Subcutaneous abdominal adipose tissue (tissue), 5 donors: ENCODE measurements around the gene LGALS3BP.

Experiments used
- H3K27ac ChIP-seq: one replicate; pipeline ENCODE4 v1.7.0; 2013; ENCODE audit warnings: low read depth, mild to moderate bottlenecking, inconsistent platforms, low read length, moderate library complexity
- H3K27me3 ChIP-seq, 5 donors: one replicate each; pipeline ENCODE4 v1.7.0; 2013; ENCODE audit warnings: low read length in 5 of 5, inconsistent platforms in 1 of 5; ENCODE audit not compliant: control insufficient read depth in 5 of 5, insufficient read depth in 4 of 5
- H3K36me3 ChIP-seq, 5 donors: one replicate each; pipeline ENCODE4 v1.7.0; 2013; ENCODE audit warnings: low read length in 5 of 5; ENCODE audit not compliant: control insufficient read depth in 5 of 5, insufficient read depth in 5 of 5
- H3K4me1 ChIP-seq, 5 donors: one replicate each; pipeline ENCODE4 v1.7.0; 2013; ENCODE audit warnings: low read length in 5 of 5, mild to moderate bottlenecking in 3 of 5, moderate library complexity in 1 of 5; ENCODE audit not compliant: control insufficient read depth in 5 of 5, insufficient read depth in 5 of 5
- H3K4me3 ChIP-seq, 5 donors: one replicate each; pipeline ENCODE4 v1.7.0; 2013; ENCODE audit warnings: low read length in 5 of 5, low read depth in 1 of 5
- H3K9ac ChIP-seq, 5 donors: one replicate each; pipeline ENCODE4 v1.7.0; 2013; ENCODE audit warnings: low read length in 5 of 5, mild to moderate bottlenecking in 4 of 5, moderate library complexity in 3 of 5
- H3K9me3 ChIP-seq, 5 donors: one replicate each; pipeline ENCODE4 v1.7.0; 2013; ENCODE audit warnings: low read length in 5 of 5; ENCODE audit not compliant: control insufficient read depth in 5 of 5
- donor health status: healthy.
- donor health status: healthy.
- donor health status: healthy.
- donor health status: healthy.
- donor health status: healthy.

Gene LGALS3BP

DNA sequence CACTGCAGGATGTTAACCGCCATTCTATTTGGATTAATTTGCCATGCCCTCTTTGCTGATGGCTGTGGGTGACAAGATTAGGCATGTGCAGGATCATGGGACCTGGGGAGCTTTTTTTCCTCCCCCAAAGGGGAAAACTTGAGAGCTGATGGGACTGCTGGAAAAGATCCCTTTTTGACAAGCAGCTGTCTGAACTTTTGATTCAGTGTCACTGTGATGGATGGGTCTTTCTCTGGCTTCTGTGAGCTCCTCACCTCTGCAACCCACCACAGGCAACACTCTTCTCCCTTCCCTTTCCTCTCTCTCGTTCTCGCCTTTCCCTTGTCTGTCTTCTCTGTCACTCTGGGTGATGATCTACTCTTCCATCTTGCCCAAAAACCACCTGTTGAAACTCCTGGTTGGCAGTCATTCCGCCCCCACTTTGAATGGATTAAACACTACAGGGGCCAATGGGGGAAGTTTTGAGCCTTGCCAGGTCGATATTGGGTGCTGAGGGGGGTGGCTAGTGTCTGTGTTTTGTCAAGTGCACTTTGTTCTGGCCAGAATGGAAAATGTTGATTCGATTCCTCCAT is 32.9 kb upstream of the LGALS3BP start:
- peaks cover 0 to 3% (median 0%) of the 10 kb centered on the region in 5 donors for H3K36me3 ChIP-seq
- H3K9me3 ChIP-seq: no peaks in the 10 kb centered on the region
- no peak overlapping the region for H3K27ac ChIP-seq
- H3K4me1 ChIP-seq: peaks cover 14 to 24% (median 22%) of the 10 kb centered on the region in 5 donors
- no peaks in the 10 kb centered on the region for H3K27me3 ChIP-seq
- H3K4me3 ChIP-seq: no peak overlapping the region
- no peak overlapping the region for H3K9ac ChIP-seq

DNA sequence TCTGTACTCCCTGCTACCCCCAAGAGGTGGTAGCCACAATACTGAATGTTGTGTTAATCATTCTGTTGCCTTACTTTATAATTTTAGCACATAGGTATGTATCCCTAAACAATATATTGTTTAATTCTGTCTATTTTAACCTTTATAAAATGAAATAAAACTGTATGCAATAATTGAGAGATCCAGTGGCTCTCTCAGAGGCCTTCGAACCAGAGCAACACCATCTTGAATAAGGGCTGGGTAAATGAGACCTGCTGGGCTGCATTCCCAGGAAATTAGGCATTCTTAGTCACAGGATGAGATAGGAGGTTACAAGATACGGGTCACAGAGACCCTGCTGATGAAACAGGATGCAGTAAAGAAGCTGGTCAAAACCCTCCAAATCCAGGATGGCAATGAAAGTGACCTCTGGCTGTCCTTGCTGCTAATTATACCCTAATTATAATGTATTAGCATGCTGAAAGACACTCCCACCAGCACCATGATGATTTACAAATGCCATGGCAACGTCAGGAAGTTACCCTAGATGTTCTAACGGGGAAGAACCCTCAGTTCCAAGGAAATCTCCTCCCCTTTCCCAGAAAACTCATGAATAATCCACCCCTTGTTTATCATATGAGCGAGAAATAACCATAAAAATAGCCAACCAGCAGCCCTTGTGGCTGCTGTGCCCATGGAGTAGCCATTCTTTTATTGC is 31.9 kb upstream of the LGALS3BP start:
- Histone ChIP-seq H3K4me1 (peaks cover 15 to 33% (median 31%) of the 10 kb centered on the region in 5 donors), H3K4me3 (no peak overlapping the region), H3K9ac (no peak overlapping the region), H3K27me3 (no peaks in the 10 kb centered on the region), H3K36me3 (peaks cover 0 to 5% (median 0%) of the 10 kb centered on the region in 5 donors), H3K27ac (no peak overlapping the region), H3K9me3 (no peaks in the 10 kb centered on the region)

DNA sequence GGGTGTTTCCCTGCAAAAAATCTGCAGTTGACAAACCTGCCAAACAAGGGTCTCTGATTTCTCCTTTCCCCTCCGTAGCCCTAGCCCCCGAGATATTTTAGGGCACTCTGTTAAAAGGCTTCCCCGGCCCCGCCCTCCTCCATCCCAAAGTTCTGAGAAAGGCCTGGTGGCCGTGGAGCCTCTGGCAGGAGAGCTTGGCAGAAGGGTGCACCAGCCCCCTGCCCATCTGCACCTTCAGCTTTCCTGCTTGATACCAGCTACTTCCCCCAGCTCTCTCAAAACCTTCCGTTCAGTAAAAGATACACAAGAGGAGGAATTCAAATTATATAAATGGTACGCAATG is 30.6 kb upstream of the LGALS3BP start:
- Histone ChIP-seq H3K27ac (peak overlapping the region; percentile 86), H3K9ac (peak overlapping the region; percentile 26 to 91 (median 83)), H3K36me3 (peaks cover 0 to 5% (median 0%) of the 10 kb centered on the region in 5 donors)

DNA sequence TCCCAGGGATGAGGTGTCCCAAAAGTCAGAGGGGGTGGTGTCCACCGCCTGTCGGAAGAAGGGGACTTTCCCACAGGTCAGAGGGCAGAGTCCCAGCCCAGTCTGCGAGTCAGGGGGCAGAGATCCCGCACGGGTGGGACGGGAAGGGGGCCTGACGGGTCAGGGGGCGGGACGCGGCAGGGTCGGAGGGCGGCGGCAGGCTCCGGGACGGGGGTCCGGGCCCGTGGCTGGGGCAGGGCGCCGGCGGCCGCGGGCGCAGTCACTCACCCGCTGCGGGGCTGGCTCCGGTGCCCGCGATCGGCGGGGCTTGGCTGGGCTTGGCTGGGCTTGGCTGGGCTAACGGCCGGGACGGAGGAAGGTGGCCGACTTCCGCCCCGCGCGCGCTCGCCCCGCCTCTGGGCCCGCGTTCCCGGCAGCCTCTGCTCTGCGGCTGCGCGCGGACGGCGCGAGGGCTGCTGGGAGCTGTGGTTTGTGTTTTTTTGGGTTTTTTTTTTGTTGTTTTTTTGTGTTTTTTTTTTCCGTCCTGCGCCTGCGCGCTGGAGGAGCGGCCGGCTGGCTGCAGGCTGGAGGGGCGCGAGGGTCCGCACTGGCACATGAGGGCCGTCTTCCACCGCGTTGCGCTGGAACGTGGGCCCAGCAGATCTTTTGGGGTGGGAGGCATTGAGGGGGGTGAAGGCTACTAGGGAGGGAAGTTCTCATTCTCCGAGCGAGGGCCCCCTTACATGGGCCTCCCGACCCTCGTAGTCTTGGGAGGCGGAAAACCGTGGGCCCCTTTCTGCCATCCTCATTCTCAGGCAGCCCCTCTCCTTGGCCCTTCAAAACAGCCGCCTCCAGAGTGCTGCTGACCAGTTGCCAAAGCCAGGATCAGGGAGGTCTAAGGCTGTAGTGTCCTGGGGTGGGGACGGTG is 29.9 kb upstream of the LGALS3BP start, which contains the start of gene CANT1:
CANT1 (minus strand) TSS at position 368 of the 907 bp plus-strand sequence. CDS start 12,142 bp downstream, outside the sequence.
- no peaks in the 10 kb centered on the region for H3K9me3 ChIP-seq
- peak within 1 kb of the TSS; percentile 86 for H3K27ac ChIP-seq
- H3K27me3 ChIP-seq: no peaks in the 10 kb centered on the region
- H3K9ac ChIP-seq: peak within 1 kb of the TSS; percentile 90 to 98 (median 91)
- peak within 1 kb of the TSS; percentile 86 to 96 (median 90) for H3K4me3 ChIP-seq
- peaks cover 20 to 47% (median 45%) of the 10 kb centered on the region in 5 donors for H3K4me1 ChIP-seq
- H3K36me3 ChIP-seq: peaks cover 0 to 5% (median 0%) of the 10 kb centered on the region in 5 donors

More for the DNA sequence above, 30.6 kb upstream of the LGALS3BP start:
- H3K4me1 ChIP-seq: peaks cover 20 to 46% (median 44%) of the 10 kb centered on the region in 5 donors
- no peaks in the 10 kb centered on the region for H3K9me3 ChIP-seq
- no peaks in the 10 kb centered on the region for H3K27me3 ChIP-seq
- H3K4me3 ChIP-seq: peak overlapping the region; percentile 86 to 92 (median 89)

DNA sequence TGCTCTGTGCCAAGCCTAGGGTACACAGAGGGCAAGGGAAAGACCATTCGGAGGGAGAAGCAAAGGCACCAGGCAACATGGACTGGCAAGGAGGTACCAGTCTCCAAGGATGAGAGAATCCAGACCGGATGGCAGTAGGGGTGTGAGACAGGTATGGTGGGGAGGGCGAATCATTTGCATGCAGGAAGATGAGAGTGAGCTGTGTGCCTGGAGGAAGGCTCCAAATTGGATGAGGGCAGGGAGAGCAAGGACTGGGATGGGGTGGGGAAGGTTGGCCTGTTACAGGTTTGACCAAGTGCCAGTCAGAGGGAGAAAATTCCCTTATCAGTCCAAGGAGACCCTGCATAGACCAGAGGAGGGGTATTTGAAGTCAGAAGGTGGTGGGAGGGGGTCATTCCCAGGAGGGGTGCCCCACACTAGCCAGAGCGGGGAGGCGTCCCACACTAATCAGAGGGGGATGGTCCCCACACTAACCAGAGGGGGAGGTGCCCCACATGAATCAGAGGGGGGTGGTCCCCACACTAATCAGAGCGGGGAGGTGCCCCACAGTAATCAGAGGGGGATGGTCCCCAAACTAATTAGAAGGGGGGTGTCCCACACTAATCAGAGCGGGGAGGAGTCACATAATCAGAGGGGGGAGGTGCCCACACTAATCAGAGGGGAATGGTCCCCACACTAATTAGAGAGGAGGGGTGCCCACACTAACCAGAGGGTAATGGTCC is 29.1 kb upstream of the LGALS3BP start:
- Histone ChIP-seq H3K4me3 (peak overlapping the region; percentile 86 to 96 (median 90)), H3K9me3 (no peaks in the 10 kb centered on the region), H3K36me3 (peaks cover 0 to 5% (median 0%) of the 10 kb centered on the region in 5 donors), H3K9ac (peak overlapping the region; percentile 90 to 98 (median 91)), H3K27me3 (no peaks in the 10 kb centered on the region), H3K4me1 (peaks cover 20 to 47% (median 45%) of the 10 kb centered on the region in 5 donors), H3K27ac (peak overlapping the region; percentile 86)

DNA sequence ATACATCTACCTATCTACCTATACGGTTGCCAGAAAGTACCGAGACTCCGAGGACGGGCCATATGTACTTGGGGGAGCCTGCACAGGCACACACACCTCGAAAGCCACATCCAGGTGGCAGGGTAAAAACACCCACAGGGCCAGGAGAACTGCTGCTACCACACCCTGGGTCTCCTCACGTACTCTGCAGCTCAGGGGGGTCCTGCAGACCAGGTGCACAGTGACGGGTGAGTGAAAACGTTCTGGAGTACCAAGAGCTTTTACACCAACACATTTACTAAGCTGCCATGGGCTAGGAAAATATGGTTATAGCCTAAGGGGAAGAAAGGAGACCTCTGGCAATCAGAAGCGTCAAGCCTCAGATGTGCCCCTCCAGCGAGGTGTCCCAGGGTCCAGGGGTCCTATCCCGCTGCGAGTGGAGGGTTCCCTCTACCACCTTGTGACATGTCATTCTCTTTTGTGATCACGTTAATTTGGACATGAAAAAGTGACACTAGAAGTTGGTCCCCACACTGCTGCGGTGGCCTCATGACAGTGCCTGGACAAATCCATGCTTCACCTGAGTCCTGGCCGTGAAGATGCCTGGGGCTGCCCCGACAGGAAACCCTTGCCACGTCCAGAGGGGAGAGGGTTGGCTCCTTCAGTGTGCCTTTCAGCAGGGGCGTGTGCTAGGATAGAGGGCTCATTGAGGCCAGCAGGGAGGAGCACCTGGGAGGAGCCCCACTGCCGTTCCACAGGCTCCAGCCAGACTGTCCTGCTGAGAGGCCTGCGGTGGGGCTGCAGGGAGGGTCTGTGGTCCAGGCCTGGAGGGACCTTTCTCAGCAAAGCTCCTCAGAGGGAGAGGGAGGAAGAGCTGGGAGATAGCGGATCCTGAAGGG is 28.0 kb upstream of the LGALS3BP start:
- Histone ChIP-seq H3K9me3 (no peaks in the 10 kb centered on the region), H3K27me3 (no peaks in the 10 kb centered on the region), H3K27ac (peak overlapping the region; percentile 86), H3K4me1 (peaks cover 20 to 58% (median 49%) of the 10 kb centered on the region in 5 donors), H3K9ac (peak overlapping the region in 3 of 5 donors; percentile 7 to 98 (median 29)), H3K36me3 (peaks cover 0 to 7% (median 5%) of the 10 kb centered on the region in 5 donors), H3K4me3 (peak overlapping the region in 2 of 5 donors; percentile 89 to 96)

DNA sequence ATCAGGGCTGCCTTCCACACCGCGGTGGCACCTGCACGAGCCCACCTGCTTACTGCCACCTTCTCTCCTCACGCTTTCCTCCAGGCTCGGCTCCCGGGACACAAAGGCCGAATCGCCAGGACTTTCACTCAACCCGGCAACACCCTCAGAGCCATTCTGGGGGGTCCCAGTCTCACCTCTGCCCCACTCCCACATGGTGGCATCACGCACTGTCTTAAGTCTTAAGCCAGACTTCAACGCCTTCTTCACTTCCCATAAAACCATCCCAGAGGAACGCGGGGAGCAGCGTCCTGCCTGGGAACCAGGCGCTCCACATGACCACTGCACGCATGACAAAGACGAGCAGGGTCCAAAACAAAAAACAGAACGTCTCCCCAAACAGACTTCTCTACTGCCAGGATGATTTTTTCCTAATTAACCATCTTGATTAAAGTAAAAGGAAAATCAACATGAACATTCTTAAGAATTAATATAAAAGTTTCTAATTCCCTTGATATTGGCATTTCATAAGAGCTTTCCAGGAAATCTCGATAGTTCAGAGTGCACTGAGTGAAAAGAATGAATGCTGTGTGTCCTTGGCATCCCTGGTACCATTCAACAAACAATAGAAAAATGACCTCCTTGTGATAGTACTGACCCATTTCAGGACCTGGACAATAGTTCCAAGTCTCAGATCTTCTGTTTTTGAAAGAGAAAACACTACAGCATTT is 27.2 kb upstream of the LGALS3BP start:
- peaks cover 20 to 63% (median 50%) of the 10 kb centered on the region in 5 donors for H3K4me1 ChIP-seq
- no peak overlapping the region for H3K27ac ChIP-seq
- H3K36me3 ChIP-seq: peaks cover 0 to 11% (median 10%) of the 10 kb centered on the region in 5 donors
- H3K4me3 ChIP-seq: no peak overlapping the region
- H3K27me3 ChIP-seq: no peaks in the 10 kb centered on the region
- H3K9me3 ChIP-seq: no peaks in the 10 kb centered on the region
- peak overlapping the region in 1 of 5 donors; percentile 98 for H3K9ac ChIP-seq

DNA sequence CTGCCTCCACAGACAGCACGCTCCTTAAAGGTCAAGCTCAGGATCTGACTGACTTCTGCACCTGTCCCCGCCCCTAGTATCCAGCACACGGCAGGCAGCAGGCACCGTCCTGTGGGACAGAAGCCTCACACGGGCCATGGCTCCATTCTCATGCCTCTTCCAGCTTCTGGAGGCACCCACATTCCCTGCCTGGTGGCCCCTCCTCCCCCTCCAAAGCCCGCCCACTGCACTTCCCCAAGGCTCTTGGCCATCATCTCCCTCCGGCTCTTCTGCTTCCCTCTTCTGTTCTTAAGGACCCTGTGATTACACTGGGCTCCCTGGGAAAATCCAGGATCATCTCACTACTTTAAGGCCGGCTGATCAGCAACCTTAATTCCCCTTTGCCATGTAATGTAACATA is 26.3 kb upstream of the LGALS3BP start:
- Histone ChIP-seq H3K9ac (no peak overlapping the region), H3K4me3 (no peak overlapping the region), H3K27ac (no peak overlapping the region)

More for the DNA sequence above, 26.3 kb upstream of the LGALS3BP start:
- Histone ChIP-seq H3K27me3 (no peaks in the 10 kb centered on the region), H3K4me1 (peaks cover 18 to 63% (median 50%) of the 10 kb centered on the region in 5 donors), H3K9me3 (no peaks in the 10 kb centered on the region), H3K36me3 (peaks cover 0 to 11% (median 11%) of the 10 kb centered on the region in 5 donors)
